ENCODE results near the gene SFTPA2.
"Not testable (repeated sequence)": the region's sequence is repeated elsewhere in the genome, so short reads cannot be mapped to it uniquely, and the experiment has no call there.

Gene SFTPA2

DNA sequence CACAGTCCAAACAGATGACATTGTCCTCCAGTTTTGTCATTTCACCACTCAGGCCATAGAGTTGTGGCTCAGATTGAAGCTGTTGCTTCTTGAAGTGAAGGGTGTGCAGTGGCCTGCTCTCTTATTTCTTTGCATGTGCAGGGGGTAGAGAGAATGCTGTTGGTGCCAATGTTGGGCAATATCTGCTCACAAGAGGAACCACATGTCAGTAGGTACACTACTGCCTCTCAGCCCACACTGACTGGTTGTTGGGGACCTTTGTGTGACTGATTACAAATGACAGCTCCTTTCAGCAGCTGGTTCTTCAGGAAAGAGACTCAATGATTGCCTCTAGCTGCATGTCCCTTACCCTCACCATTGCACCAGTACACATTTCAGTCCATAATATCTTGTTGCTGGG is 28.6 kb upstream of the SFTPA2 start:
- H3K9me3 ChIP-seq (ENCODE audit: control insufficient read depth in 1 of 2, low read length in 2 of 2) = no peaks in the 10 kb centered on the region
- H3K27me3 ChIP-seq (ENCODE audit: control insufficient read depth in 1 of 2, insufficient read depth in 2 of 2, low read length in 2 of 2) = no peaks in the 10 kb centered on the region
- no peaks in the 10 kb centered on the region for H3K4me1 ChIP-seq (ENCODE audit: control insufficient read depth in 1 of 2, insufficient read depth in 2 of 2, low read length in 2 of 2)
- no peak overlapping the region for H3K27ac ChIP-seq (ENCODE audit: low read depth, low read length)
- H3K9ac ChIP-seq (ENCODE audit: low read depth in 1 of 2, low read length in 2 of 2) = no peak overlapping the region
- H3K36me3 ChIP-seq (ENCODE audit: control insufficient read depth in 1 of 2, insufficient read depth in 2 of 2, low read length in 2 of 2) = no peaks in the 10 kb centered on the region
- no peak overlapping the region for H3K4me3 ChIP-seq (ENCODE audit: low read depth in 1 of 2, low read length in 2 of 2)

DNA sequence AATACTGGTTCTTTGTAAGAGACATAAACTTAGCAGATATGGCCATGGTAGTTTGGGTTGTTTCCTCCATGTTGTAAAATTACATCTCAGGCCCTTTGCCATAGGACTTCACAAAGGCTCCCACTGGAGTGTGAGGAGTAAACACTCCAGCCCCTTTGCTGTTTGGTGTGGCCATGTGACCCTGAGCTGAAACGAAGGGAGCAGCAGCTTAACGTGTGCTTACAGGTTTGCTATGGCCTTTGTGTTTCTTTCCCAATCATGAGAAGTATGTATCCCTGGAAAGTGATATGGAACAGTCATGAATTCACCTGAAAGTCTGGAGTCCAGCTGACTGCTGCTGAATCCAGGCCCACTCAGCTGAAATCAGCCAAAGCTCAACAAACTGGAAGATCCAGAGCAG is 26.7 kb upstream of the SFTPA2 start:
- Histone ChIP-seq H3K36me3 (ENCODE audit: control insufficient read depth in 1 of 2, insufficient read depth in 2 of 2, low read length in 2 of 2) (no peaks in the 10 kb centered on the region), H3K4me3 (ENCODE audit: low read depth in 1 of 2, low read length in 2 of 2) (no peak overlapping the region), H3K27me3 (ENCODE audit: control insufficient read depth in 1 of 2, insufficient read depth in 2 of 2, low read length in 2 of 2) (no peaks in the 10 kb centered on the region), H3K9me3 (ENCODE audit: control insufficient read depth in 1 of 2, low read length in 2 of 2) (no peaks in the 10 kb centered on the region), H3K9ac (ENCODE audit: low read depth in 1 of 2, low read length in 2 of 2) (no peak overlapping the region), H3K4me1 (ENCODE audit: control insufficient read depth in 1 of 2, insufficient read depth in 2 of 2, low read length in 2 of 2) (no peaks in the 10 kb centered on the region), H3K27ac (ENCODE audit: low read depth, low read length) (no peak overlapping the region)

DNA sequence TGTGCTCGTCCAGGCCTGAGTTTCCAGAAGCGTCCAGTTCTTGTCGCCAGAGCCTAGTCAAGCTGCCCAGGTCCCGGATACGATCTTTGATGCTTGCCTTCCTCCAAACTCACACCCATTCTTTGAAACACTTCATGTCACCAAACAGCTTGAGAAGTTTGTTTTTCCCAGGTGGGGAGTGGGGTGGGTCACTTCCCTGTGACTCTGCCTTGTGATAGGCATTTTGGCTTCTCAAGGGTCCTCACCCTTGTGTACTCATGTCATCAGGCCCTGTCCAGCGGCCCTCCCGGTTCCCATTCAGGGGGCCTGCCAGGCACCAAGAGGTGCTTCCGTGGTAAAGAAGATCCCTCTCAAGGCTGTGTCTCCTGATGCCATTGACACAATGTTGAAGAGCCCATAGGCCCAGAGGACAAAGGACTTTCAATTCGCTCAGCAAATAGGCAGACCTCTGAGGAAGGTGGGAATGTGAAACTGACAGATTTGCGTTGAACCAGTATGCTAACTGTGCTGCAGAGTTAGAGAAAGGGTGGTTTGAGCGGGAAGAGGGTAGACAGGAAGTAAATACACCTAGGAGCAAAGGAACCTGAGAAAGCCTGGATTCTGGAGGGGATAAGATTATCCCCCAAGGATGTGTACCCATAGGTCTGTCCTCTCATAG is 25.8 kb upstream of the SFTPA2 start:
- no peak overlapping the region for H3K4me3 ChIP-seq (ENCODE audit: low read depth in 1 of 2, low read length in 2 of 2)
- no peak overlapping the region for H3K27ac ChIP-seq (ENCODE audit: low read depth, low read length)
- no peaks in the 10 kb centered on the region for H3K36me3 ChIP-seq (ENCODE audit: control insufficient read depth in 1 of 2, insufficient read depth in 2 of 2, low read length in 2 of 2)
- H3K27me3 ChIP-seq (ENCODE audit: control insufficient read depth in 1 of 2, insufficient read depth in 2 of 2, low read length in 2 of 2) = no peaks in the 10 kb centered on the region
- H3K9me3 ChIP-seq (ENCODE audit: control insufficient read depth in 1 of 2, low read length in 2 of 2) = no peaks in the 10 kb centered on the region
- H3K9ac ChIP-seq (ENCODE audit: low read depth in 1 of 2, low read length in 2 of 2) = no peak overlapping the region
- no peaks in the 10 kb centered on the region for H3K4me1 ChIP-seq (ENCODE audit: control insufficient read depth in 1 of 2, insufficient read depth in 2 of 2, low read length in 2 of 2)

DNA sequence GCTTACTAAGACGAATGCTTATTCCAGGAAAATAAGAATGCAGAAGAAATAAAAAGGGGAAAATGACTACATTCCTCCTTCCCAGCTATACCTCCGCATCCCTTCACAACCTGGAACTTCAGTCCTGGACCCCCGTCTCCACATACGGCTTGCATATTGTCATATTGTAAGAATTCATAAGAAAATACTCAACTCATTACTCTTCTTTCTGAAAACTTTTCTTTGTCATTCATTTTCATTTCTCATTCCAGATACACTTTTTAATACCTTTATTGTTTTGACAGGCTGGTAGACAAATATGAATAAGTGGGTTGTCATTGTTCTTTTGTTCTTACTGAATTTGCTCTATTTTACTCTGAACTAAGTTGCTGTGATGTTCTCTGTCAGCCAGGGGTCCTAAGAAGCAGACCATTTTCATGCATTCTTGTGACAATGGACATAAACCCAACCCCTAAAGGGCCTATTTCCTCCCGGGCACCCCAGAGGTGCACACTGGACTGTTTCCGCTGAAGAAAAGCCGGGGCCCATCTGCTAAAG is 23.3 kb upstream of the SFTPA2 start:
- no peaks in the 10 kb centered on the region for H3K4me1 ChIP-seq (ENCODE audit: control insufficient read depth in 1 of 2, insufficient read depth in 2 of 2, low read length in 2 of 2)
- H3K4me3 ChIP-seq (ENCODE audit: low read depth in 1 of 2, low read length in 2 of 2) = no peak overlapping the region
- H3K36me3 ChIP-seq (ENCODE audit: control insufficient read depth in 1 of 2, insufficient read depth in 2 of 2, low read length in 2 of 2) = no peaks in the 10 kb centered on the region
- no peak overlapping the region for H3K27ac ChIP-seq (ENCODE audit: low read depth, low read length)
- H3K27me3 ChIP-seq (ENCODE audit: control insufficient read depth in 1 of 2, insufficient read depth in 2 of 2, low read length in 2 of 2) = no peaks in the 10 kb centered on the region
- no peak overlapping the region for H3K9ac ChIP-seq (ENCODE audit: low read depth in 1 of 2, low read length in 2 of 2)
- no peaks in the 10 kb centered on the region for H3K9me3 ChIP-seq (ENCODE audit: control insufficient read depth in 1 of 2, low read length in 2 of 2)

DNA sequence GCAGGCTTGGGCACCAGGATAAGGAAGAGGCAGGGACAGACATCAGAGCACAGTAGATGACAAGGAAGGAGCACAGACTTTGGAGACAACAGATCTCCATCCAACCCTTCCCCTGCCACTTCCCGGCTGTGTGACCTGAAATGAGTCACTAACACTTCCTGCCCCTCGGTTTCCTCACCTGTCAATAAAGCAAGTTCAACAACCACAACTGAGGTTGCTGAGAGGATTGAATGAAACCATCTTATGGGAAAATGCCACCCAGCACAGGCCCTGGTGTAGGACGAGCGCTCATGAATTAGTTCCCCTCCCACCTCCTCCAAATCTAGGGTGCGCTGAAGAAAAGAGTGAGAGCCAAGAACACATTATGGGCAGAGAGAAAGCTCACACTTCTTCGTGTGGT is 22.7 kb upstream of the SFTPA2 start:
- H3K4me1 ChIP-seq (ENCODE audit: control insufficient read depth in 1 of 2, insufficient read depth in 2 of 2, low read length in 2 of 2); H3K27me3 ChIP-seq (ENCODE audit: control insufficient read depth in 1 of 2, insufficient read depth in 2 of 2, low read length in 2 of 2); H3K9ac ChIP-seq (ENCODE audit: low read depth in 1 of 2, low read length in 2 of 2); H3K4me3 ChIP-seq (ENCODE audit: low read depth in 1 of 2, low read length in 2 of 2); H3K9me3 ChIP-seq (ENCODE audit: control insufficient read depth in 1 of 2, low read length in 2 of 2); H3K27ac ChIP-seq (ENCODE audit: low read depth, low read length); H3K36me3 ChIP-seq (ENCODE audit: control insufficient read depth in 1 of 2, insufficient read depth in 2 of 2, low read length in 2 of 2): not testable (repeated sequence)

DNA sequence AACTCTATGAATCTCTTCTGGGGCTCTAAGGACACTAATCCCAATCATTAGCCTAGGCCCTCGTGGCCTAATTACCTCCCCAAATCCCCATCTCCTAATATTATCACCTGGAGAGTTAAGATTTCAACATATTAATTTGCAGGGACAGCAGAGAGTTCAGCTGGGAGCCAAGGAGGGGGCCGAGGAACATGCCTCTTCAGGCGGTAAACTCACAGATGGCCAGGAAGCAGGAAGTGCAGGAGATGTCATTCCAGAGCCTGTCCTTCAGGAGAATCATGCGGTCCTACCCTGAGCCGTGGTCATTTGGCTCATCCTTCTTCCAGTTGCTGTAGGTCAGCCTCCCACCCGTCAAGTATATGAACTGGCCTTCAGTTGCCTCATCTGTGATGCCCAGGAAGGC is 21.9 kb upstream of the SFTPA2 start:
- no peaks in the 10 kb centered on the region for H3K36me3 ChIP-seq (ENCODE audit: control insufficient read depth in 1 of 2, insufficient read depth in 2 of 2, low read length in 2 of 2)

DNA sequence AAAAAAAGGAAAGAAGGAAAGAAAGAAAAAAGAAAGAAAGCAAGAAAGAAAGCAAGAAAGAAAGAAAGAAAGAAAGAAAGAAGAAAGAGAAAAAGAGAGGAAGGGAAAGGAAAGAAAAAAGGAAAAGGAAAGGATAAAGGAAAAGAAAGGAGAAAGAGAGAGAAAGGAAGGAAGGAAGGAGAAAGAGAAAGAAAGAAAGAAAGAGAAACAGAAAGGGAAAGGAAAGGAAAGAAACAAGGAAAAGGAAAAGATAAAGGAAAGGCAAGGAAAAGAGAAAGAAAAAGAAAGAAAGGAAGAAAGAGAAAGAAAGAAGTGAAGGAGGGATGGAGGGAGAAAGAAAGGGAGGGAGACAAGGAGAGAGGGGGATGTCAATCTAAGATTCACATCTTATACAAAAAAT is 20.8 kb upstream of the SFTPA2 start:
- Histone ChIP-seq H3K9me3 (ENCODE audit: control insufficient read depth in 1 of 2, low read length in 2 of 2) (no peaks in the 10 kb centered on the region), H3K9ac (ENCODE audit: low read depth in 1 of 2, low read length in 2 of 2) (no peak overlapping the region), H3K36me3 (ENCODE audit: control insufficient read depth in 1 of 2, insufficient read depth in 2 of 2, low read length in 2 of 2) (no peaks in the 10 kb centered on the region), H3K4me1 (ENCODE audit: control insufficient read depth in 1 of 2, insufficient read depth in 2 of 2, low read length in 2 of 2) (no peaks in the 10 kb centered on the region), H3K27me3 (ENCODE audit: control insufficient read depth in 1 of 2, insufficient read depth in 2 of 2, low read length in 2 of 2) (no peaks in the 10 kb centered on the region), H3K27ac (ENCODE audit: low read depth, low read length) (no peak overlapping the region), H3K4me3 (ENCODE audit: low read depth in 1 of 2, low read length in 2 of 2) (no peak overlapping the region)

More for the DNA sequence above, 21.9 kb upstream of the SFTPA2 start:
- no peaks in the 10 kb centered on the region for H3K9me3 ChIP-seq (ENCODE audit: control insufficient read depth in 1 of 2, low read length in 2 of 2)
- no peaks in the 10 kb centered on the region for H3K27me3 ChIP-seq (ENCODE audit: control insufficient read depth in 1 of 2, insufficient read depth in 2 of 2, low read length in 2 of 2)
- H3K4me1 ChIP-seq (ENCODE audit: control insufficient read depth in 1 of 2, insufficient read depth in 2 of 2, low read length in 2 of 2) = no peaks in the 10 kb centered on the region
- no peak overlapping the region for H3K4me3 ChIP-seq (ENCODE audit: low read depth in 1 of 2, low read length in 2 of 2)
- no peak overlapping the region for H3K27ac ChIP-seq (ENCODE audit: low read depth, low read length)
- H3K9ac ChIP-seq (ENCODE audit: low read depth in 1 of 2, low read length in 2 of 2) = no peak overlapping the region

DNA sequence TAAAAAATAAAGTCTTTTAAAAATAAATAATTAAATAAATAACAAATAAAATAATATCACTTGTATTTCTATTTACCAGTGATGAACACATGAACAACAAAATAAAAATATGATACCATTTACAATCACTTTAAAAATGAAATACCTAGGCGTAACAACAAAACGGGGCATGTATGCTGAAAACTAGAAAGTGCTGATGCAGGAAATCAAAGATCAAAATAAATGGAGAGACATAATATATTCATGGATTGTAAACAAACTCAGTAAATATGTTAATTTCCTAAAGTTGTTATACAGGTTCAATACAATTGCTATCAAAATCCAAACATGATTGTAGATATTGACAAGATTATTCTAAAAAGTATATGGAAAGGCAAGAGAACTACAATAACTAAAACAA is 19.2 kb upstream of the SFTPA2 start:
- no peaks in the 10 kb centered on the region for H3K9me3 ChIP-seq (ENCODE audit: control insufficient read depth in 1 of 2, low read length in 2 of 2)
- no peak overlapping the region for H3K4me3 ChIP-seq (ENCODE audit: low read depth in 1 of 2, low read length in 2 of 2)
- no peak overlapping the region for H3K9ac ChIP-seq (ENCODE audit: low read depth in 1 of 2, low read length in 2 of 2)
- H3K4me1 ChIP-seq (ENCODE audit: control insufficient read depth in 1 of 2, insufficient read depth in 2 of 2, low read length in 2 of 2) = no peaks in the 10 kb centered on the region
- no peak overlapping the region for H3K27ac ChIP-seq (ENCODE audit: low read depth, low read length)
- H3K27me3 ChIP-seq (ENCODE audit: control insufficient read depth in 1 of 2, insufficient read depth in 2 of 2, low read length in 2 of 2) = no peaks in the 10 kb centered on the region
- no peaks in the 10 kb centered on the region for H3K36me3 ChIP-seq (ENCODE audit: control insufficient read depth in 1 of 2, insufficient read depth in 2 of 2, low read length in 2 of 2)

DNA sequence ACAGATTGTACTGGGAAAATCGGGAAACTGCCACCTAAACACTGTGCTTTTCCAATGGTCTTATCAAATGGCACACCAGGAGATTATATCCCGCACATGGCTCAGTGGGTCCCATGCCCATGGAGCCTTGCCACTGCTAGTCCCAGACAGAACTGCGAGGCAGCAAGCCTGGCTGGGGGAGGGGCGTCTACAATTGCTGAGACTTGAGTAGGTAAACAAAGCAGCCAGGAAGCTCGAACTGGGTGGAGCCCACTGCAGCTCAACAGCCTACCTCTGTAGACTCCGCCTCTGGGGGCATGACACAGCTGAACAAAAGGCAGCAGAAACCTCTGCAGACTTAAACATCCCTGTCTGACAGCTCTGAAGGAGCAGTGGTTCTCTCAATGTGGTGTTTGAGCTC is 10.4 kb upstream of the SFTPA2 start:
- H3K4me1 ChIP-seq (ENCODE audit: control insufficient read depth in 1 of 2, insufficient read depth in 2 of 2, low read length in 2 of 2); H3K9ac ChIP-seq (ENCODE audit: low read depth in 1 of 2, low read length in 2 of 2); H3K36me3 ChIP-seq (ENCODE audit: control insufficient read depth in 1 of 2, insufficient read depth in 2 of 2, low read length in 2 of 2); H3K9me3 ChIP-seq (ENCODE audit: control insufficient read depth in 1 of 2, low read length in 2 of 2); H3K27ac ChIP-seq (ENCODE audit: low read depth, low read length); H3K4me3 ChIP-seq (ENCODE audit: low read depth in 1 of 2, low read length in 2 of 2); H3K27me3 ChIP-seq (ENCODE audit: control insufficient read depth in 1 of 2, insufficient read depth in 2 of 2, low read length in 2 of 2): not testable (repeated sequence)

DNA sequence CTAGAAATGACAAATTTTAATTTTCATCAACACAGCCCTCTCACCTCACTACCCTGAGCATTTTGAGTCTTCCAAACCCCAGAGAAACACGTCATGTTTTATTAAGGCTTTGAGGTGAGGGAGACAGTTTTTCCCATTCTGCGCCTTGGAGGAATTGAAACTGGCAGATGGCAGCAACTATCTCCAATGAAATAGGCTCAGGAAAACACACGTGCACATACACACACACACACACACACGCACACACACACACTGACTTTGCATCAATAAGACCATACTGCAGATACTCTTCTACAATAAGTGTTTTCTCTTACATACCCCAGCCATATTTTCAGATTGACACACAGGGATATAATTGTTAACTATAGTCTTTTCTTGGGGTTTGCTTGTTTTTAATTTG is 3.2 kb upstream of the SFTPA2 start:
- Histone ChIP-seq H3K27ac (ENCODE audit: low read depth, low read length) (no peak overlapping the region), H3K9ac (ENCODE audit: low read depth in 1 of 2, low read length in 2 of 2) (no peak overlapping the region), H3K4me3 (ENCODE audit: low read depth in 1 of 2, low read length in 2 of 2) (no peak overlapping the region), H3K36me3 (ENCODE audit: control insufficient read depth in 1 of 2, insufficient read depth in 2 of 2, low read length in 2 of 2) (no peaks in the 10 kb centered on the region), H3K4me1 (ENCODE audit: control insufficient read depth in 1 of 2, insufficient read depth in 2 of 2, low read length in 2 of 2) (peaks cover 11 to 12% of the 10 kb centered on the region in 2 donors), H3K27me3 (ENCODE audit: control insufficient read depth in 1 of 2, insufficient read depth in 2 of 2, low read length in 2 of 2) (no peaks in the 10 kb centered on the region), H3K9me3 (ENCODE audit: control insufficient read depth in 1 of 2, low read length in 2 of 2) (no peaks in the 10 kb centered on the region)

Measured in duodenal mucosa (tissue), 2 donors.